Endometrium (tissue), 2 donors: ENCODE results near the gene FBXW9.
"Not testable (repeated sequence)": the region's sequence is repeated elsewhere in the genome, so short reads cannot be mapped to it uniquely, and the experiment has no call there.

Experiments used
- FAIRE-seq: peaks from 2 replicates; lab custom pipeline; 2012; peaks lifted over from hg19 to GRCh38; lab: Jason Lieb, UNC
- donor health status: control.
- donor health status: control.

FBXW9 gene

DNA sequence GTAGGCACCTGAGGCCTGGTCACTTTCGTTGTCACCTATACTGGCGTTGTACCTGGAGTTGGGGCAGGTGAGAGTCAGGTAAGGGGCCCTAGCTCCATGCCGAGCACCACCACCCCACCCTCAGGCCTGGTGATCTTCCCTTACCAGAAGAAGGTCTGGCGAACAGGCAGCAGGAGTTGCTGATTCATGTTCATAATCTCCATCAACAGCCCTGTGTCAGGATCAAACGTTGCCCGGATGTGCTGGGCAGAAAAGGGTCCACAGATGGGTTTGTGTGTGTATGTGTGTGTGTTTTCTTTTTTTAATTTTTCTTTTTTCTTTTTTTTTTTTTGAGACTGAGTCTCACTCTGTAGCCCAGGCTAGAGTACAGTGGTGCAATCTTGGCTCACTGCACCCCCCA, 44.2 kb downstream of the FBXW9 start:
- no peak for FAIRE-seq

DNA sequence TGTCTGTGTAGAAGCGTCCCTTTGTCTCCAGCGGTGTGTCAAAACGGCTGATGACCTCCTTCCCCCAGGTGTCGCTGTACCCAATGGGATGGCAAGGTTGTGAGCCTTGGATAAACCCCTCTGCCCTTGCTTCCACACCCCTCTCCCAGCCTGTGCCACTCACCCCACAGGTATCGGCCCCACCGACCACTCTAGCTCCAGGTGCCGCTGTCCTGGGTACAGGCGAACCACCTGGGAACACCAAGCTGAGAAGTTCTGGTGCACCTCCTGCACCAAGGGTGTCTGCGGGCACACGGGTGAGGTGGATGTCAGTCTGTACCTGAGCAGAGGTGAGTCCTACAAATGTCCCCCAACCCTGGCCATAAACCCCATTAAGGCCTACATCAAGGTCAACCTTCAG, 46.5 kb downstream of the FBXW9 start:
- no peak for FAIRE-seq

DNA sequence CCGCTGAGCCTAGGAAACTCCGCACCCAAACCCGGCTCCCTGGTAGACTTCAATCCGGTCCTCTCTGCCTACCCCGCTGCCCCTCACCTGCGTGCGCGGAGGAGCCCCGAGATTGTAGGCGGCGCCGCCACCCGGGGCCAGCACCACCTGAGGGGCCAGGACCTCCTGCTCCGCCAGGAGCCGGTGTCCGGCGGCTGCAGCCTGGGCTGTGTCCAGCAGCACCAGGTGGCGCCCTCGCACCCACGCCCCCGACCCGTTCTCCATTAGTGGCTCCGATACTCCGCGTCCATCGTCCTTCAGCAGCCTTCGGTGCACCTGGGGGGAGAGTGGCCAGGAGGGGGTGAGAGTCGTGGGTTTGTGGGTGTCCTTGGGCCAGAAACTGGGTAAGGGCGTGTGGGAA, 48.3 kb downstream of the FBXW9 start:
- FAIRE-seq, result no peak

DNA sequence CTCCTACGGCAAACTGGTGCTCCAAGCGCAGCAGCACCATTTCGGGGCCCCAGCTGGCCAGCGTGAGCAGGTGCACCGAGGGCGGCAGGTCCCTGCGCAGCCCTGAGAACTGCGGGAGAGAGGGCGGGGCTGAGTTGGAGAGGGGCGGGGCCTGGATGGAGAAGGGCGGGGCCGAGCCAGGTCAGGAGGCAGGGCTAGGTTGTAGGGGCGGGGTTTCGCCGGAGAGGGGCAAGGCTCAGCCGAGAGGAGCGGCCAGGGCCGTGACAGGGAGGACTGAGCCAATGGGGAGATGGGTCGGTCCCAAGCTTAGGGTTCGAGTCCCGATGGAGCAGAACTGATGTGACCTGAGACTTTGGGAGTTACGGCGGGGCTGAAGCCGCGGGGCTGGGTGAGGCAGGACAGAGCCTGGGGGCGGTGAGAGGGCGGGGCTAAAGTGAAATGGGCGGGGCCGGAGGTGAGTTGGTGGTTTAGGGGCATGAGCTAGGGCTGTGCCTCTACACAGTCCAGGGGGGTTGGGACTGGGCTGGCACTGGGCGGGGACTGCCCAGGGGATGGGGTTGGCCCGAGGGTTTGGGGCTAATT, 48.9 kb downstream of the FBXW9 start:
- FAIRE-seq, result no peak

DNA sequence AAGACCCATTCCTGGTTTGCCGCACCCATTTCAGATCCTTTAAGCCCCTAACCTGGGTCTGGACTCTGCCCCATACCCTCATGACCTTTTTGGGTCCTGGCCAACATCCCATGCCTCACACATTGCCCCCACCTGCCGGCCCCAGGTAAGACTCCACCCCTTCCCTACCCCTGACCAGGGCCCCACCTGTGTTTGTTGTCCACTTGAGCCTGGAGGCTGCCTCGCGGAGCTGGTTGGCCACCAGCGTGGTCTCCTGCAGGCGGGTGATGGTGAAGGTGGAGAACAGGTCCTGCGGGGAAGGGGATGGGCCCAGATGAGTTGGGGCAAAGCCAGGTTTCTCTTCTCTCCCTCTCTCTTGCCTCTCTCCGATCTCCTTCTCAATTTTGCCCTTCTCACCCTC, 49.4 kb downstream of the FBXW9 start:
- FAIRE-seq, result no peak

DNA sequence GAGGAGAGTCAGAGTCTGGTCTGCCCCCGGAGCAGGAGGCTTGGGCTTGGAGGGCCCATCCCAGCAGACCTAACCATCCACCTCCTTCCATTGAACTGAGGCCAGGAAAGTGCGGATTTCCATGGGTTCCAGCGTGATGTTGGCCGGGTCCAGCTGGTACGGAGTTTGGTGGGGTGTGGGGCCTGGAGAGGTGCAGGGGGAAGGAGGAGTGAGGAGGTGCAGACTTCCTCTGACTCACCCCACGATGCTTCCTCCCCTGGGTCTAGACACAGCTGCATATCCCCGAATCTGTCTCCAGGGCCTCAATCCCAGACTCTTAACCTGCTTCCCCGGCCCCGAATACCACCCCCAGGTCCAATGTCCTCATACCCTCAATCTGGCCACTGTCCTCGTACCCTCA, 49.9 kb downstream of the FBXW9 start:
- FAIRE-seq, result no peak

DNA sequence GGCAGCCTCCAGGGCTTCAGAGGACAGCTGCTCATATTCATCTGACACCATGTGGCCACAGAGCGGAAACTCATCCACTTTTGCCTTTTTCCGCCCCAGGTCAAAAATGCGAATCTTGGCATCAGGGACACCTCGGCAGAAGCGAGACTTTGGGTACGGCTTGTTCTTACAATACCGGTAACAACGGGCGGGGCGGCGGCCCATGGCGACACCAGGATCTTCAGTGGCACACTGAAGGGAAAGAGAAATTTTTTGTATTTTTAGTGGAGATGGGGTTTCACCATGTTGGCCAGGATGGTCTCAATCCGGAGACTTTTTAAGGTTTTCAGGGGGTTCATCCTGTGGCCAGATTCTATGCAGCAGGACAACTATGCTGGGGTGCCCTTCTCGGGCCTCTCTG, 52.7 kb downstream of the FBXW9 start:
- FAIRE-seq, result not testable (repeated sequence)

DNA sequence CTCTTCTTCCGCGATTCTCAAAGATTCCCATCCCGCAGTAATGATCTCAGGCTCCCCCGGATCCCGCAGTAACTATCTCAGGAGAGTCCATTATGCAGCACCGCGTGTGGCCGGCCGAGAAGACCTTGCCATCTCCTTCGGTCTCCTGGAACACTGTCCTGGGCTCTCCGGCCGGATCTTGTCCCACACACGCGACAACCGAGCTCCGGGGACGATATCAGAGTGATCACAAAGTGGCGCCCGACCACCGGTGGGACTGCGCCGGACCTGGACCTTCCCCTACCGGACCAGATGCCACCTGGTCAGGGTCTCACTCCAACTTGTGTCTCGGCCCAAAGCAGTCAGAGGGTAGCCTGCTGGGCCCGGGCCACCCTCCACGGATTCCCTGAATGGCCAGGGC, 53.9 kb downstream of the FBXW9 start:
- no peak for FAIRE-seq

DNA sequence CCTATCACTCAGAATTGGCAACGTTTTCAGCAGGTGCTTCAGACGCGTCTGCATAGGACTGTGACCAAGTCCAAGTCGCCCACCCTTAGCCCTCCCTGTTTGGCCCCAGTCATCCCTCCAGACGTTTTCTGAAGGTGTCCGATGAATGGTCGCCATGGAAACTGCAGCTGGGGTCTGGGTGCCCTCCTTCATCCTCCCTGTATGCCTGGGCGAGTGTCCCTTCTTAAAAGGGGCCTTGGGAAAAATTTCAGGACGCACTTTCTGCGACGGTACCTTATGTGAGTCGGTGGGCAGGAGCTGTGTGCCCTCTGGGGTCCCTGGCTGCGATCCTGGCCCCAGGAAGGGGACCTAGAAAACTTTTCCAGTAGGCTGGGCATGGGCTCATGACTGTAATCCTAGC, 55.0 kb downstream of the FBXW9 start:
- no peak for FAIRE-seq

DNA sequence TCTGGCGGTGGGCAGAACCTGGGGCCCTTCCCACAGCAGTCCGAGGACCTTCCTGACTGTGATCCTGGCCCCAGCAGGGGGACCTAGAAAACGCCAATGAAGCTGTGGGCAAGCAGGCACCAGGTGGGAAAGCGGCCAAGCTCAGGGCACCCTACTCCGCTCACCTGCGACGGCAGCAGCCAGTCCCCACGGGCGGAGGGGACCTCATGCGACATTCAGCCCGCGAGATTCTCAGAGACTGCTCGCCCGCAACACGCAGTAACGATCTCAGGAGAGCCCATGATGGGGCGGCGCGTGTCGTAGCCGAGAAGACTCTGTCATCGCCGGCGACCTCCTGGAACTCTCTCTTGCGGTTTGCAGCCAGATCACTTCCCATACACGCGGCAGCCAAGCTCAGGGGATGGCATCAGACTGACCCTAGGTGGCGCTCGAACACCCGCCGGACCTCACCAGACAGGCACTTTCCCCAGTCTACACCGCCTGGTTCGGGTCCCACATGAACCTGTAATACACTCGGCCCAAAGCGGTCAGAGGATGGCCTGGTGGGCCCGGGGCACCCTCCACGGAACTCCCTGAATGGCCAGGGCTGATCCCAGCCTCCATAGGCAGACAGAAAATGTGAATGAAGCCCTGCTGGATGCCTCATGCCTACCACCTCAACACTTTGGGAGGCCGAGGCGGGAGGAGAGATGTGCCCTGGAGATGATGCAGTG, 56.4 kb downstream of the FBXW9 start:
- no peak for FAIRE-seq
